HEK293T (cell line): Measurements from ENCODE around the gene CTSS.

ENCODE experiments used
- ARNT ChIP-seq: fragments of 450-650 bp; IDR thresholded peaks from 2 replicates; pipeline ENCODE4 v1.6.1; 2017; ENCODE audit warnings: mild to moderate bottlenecking
- BHLHE40 ChIP-seq: fragments of 450-650 bp; IDR thresholded peaks from 2 replicates; pipeline ENCODE4 v1.6.1; 2016; ENCODE audit warnings: mild to moderate bottlenecking, moderate library complexity, borderline replicate concordance
- ELF4 ChIP-seq: fragments of 450-650 bp; IDR thresholded peaks from 2 replicates; pipeline ENCODE4 v1.6.1; 2017; ENCODE audit warnings: antibody characterized with exemption
- FOXK2 ChIP-seq: fragments of 450-650 bp; IDR thresholded peaks from 2 replicates; pipeline ENCODE4 v1.6.1; 2016; ENCODE audit warnings: mild to moderate bottlenecking
- FOXM1 ChIP-seq: fragments of 450-650 bp; IDR thresholded peaks from 2 replicates; pipeline ENCODE4 v1.6.1; 2017; ENCODE audit warnings: mild to moderate bottlenecking, borderline replicate concordance
- HDGF ChIP-seq: fragments of 450-650 bp; IDR thresholded peaks from 2 replicates; pipeline ENCODE4 v1.6.1; 2017; ENCODE audit warnings: antibody characterized with exemption, borderline replicate concordance
- L3MBTL2 ChIP-seq: fragments of 450-650 bp; conservative IDR thresholded peaks from 2 replicates; pipeline ENCODE4 v1.6.1; 2016; ENCODE audit warnings: mild to moderate bottlenecking
- LEF1 ChIP-seq: fragments of 450-650 bp; IDR thresholded peaks from 2 replicates; pipeline ENCODE4 v1.6.1; 2017; ENCODE audit warnings: mild to moderate bottlenecking, borderline replicate concordance
- NFRKB ChIP-seq: fragments of 450-650 bp; IDR thresholded peaks from 2 replicates; pipeline ENCODE4 v1.6.1; 2016; ENCODE audit warnings: mild to moderate bottlenecking, moderate library complexity
- PKNOX1 ChIP-seq: fragments of 450-650 bp; IDR thresholded peaks from 2 replicates; pipeline ENCODE4 v1.6.1; 2016
- SP1 ChIP-seq: fragments of 450-650 bp; IDR thresholded peaks from 2 replicates; pipeline ENCODE4 v1.6.1; 2017
- SUZ12 ChIP-seq: fragments of 450-650 bp; IDR thresholded peaks from 2 replicates; pipeline ENCODE4 v1.6.1; 2016; ENCODE audit warnings: mild to moderate bottlenecking
- TARDBP ChIP-seq: fragments of 450-650 bp; IDR thresholded peaks from 2 replicates; pipeline ENCODE4 v1.6.1; 2016
- ZNF384 ChIP-seq: fragments of 450-650 bp; IDR thresholded peaks from 2 replicates; pipeline ENCODE4 v1.6.1; 2016

- TF ChIP-seq SP1 (no peak), TARDBP (no peak), SUZ12 (no peak), PKNOX1 (no peak), FOXM1 (no peak), FOXK2 (no peak), HDGF (no peak), LEF1 (no peak), BHLHE40 (no peak), ZNF384 (no peak), ELF4 (no peak), ARNT (no peak), NFRKB (no peak), L3MBTL2 (no peak)
These were observed 33.5 kb upstream of the CTSS start for GRCh38 chr1:150799089-150799488.
